Measurements from ENCODE around the gene PLA2G12A.

- TF ChIP-seq POLR2AphosphoS5 (IDR thresholded peaks at IDR 0.05), result no peak
- no peak for TF ChIP-seq POLR2A (IDR thresholded peaks at IDR 0.05)
- TF ChIP-seq, protein P1, sequence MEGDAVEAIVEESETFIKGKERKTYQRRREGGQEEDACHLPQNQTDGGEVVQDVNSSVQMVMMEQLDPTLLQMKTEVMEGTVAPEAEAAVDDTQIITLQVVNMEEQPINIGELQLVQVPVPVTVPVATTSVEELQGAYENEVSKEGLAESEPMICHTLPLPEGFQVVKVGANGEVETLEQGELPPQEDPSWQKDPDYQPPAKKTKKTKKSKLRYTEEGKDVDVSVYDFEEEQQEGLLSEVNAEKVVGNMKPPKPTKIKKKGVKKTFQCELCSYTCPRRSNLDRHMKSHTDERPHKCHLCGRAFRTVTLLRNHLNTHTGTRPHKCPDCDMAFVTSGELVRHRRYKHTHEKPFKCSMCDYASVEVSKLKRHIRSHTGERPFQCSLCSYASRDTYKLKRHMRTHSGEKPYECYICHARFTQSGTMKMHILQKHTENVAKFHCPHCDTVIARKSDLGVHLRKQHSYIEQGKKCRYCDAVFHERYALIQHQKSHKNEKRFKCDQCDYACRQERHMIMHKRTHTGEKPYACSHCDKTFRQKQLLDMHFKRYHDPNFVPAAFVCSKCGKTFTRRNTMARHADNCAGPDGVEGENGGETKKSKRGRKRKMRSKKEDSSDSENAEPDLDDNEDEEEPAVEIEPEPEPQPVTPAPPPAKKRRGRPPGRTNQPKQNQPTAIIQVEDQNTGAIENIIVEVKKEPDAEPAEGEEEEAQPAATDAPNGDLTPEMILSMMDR (IDR thresholded peaks at IDR 0.05), result no peak
These were observed 56.6 kb downstream of the PLA2G12A start for GRCh38 chr4:109673303-109673702.

Measured in gastroesophageal sphincter (tissue), 3 donors.